Activated naive CD8-positive, alpha-beta T cell treated with anti-CD3 and anti-CD28 coated beads, Interleukin-2, amount 50 U/mL, for 24 hours (primary cell): ENCODE results near the gene NXPH4.

ENCODE experiments used
- ATAC-seq: fragments of 150-1000 bp; cut with Tn5 transposase; one replicate; pipeline ENCODE4 v1.10.0; 2021
- DNase-seq: peaks from one replicate; pipeline ENCODE4 v3.0.0; 2021
- H3K27ac Mint-ChIP-seq: one replicate; pipeline ENCODE4 v1.8.0; 2021; ENCODE audit warnings: mild to moderate bottlenecking, mixed read lengths
- H3K27me3 Mint-ChIP-seq: one replicate; pipeline ENCODE4 v1.8.0; 2021; ENCODE audit warnings: mixed read lengths
- H3K36me3 Mint-ChIP-seq: one replicate; pipeline ENCODE4 v1.8.0; 2021; ENCODE audit warnings: low read depth, mixed read lengths
- H3K4me1 Mint-ChIP-seq: one replicate; pipeline ENCODE4 v1.8.0; 2021; ENCODE audit warnings: mixed read lengths
- H3K4me3 Mint-ChIP-seq: one replicate; pipeline ENCODE4 v1.8.0; 2021; ENCODE audit warnings: mild to moderate bottlenecking, moderate library complexity, mixed read lengths
- H3K9me3 Mint-ChIP-seq: one replicate; pipeline ENCODE4 v1.8.0; 2021; ENCODE audit warnings: mixed read lengths

Gene NXPH4

GRCh38 chr12:57263096-57263495 lies 46.5 kb downstream of the NXPH4 start:
- ATAC-seq, result no peak
- Mint-ChIP-seq H3K27ac (no peak overlapping the region), H3K4me3 (no peak overlapping the region), H3K27me3 (no peaks in the 10 kb centered on the region), H3K9me3 (no peaks in the 10 kb centered on the region), H3K4me1 (peaks cover 11% of the 10 kb centered on the region), H3K36me3 (peaks cover 16% of the 10 kb centered on the region)
- DNase-seq, result no peak

DNA sequence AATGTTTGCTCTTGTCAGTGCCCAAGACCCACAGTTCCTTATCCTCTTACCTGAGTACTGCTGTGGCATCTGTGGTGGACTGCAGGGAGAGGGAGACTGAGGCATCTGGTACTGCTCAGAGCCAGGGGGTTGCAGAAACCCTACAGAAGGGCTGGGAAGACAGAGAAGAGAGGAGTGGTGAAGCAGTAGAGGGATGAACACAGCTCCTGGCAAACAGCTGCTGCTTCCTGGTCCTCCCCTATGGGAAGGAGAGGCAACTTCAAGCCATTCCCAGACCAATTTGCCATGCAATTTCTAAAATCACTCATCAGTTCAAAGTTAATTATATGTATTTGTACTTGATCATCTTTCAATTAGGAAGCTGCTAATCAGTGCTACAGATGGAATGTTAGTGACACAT lies 50.1 kb downstream of the NXPH4 start:
- DNase-seq (no peak), ATAC-seq (no peak)
- Mint-ChIP-seq H3K4me1 (peaks cover 17% of the 10 kb centered on the region), H3K27me3 (no peaks in the 10 kb centered on the region), H3K9me3 (no peaks in the 10 kb centered on the region), H3K36me3 (peaks cover 25% of the 10 kb centered on the region), H3K27ac (peak overlapping the region; percentile 19), H3K4me3 (no peak overlapping the region)

DNA sequence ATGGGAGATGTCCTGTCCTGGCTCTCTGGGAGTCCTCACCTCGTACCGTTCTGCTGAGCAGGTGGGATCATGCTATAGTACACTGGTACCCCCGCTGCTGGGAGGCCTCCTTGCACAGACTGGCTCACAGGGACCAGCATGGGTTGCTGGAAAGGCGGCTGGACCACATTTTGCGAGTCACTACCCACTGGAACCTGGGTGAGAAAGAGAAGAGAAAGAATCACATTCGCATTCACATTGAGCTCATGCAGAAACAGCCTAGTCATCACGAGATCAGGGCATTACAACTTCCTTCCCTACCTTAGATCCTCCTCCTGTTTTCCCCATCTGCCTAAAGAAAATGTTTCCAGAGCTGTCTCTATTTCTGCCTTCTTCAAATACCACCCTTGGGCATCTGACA lies 51.7 kb downstream of the NXPH4 start:
- H3K36me3 Mint-ChIP-seq, result peaks cover 19% of the 10 kb centered on the region
- H3K27ac Mint-ChIP-seq, result peak overlapping the region; percentile 85
- H3K9me3 Mint-ChIP-seq, result no peaks in the 10 kb centered on the region
- peak; percentile 20 for DNase-seq
- peak; percentile 91 for ATAC-seq
- no peaks in the 10 kb centered on the region for H3K27me3 Mint-ChIP-seq
- H3K4me1 Mint-ChIP-seq, result peaks cover 17% of the 10 kb centered on the region
- no peak overlapping the region for H3K4me3 Mint-ChIP-seq

GRCh38 chr12:57270966-57271470 lies 54.4 kb downstream of the NXPH4 start:
- ATAC-seq (no peak), DNase-seq (no peak)
- no peaks in the 10 kb centered on the region for H3K9me3 Mint-ChIP-seq
- peaks cover 26% of the 10 kb centered on the region for H3K36me3 Mint-ChIP-seq
- no peaks in the 10 kb centered on the region for H3K27me3 Mint-ChIP-seq
- H3K4me1 Mint-ChIP-seq, result peaks cover 19% of the 10 kb centered on the region
- H3K4me3 Mint-ChIP-seq, result no peak overlapping the region
- H3K27ac Mint-ChIP-seq, result peak overlapping the region; percentile 46

- Mint-ChIP-seq H3K27me3 (no peaks in the 10 kb centered on the region), H3K4me3 (no peak overlapping the region), H3K36me3 (peaks cover 29% of the 10 kb centered on the region), H3K9me3 (no peaks in the 10 kb centered on the region), H3K4me1 (peaks cover 16% of the 10 kb centered on the region), H3K27ac (no peak overlapping the region)
- ATAC-seq (no peak), DNase-seq (no peak)
Observed at GRCh38 chr12:57272337-57273151, 56.0 kb downstream of the NXPH4 start.

DNA sequence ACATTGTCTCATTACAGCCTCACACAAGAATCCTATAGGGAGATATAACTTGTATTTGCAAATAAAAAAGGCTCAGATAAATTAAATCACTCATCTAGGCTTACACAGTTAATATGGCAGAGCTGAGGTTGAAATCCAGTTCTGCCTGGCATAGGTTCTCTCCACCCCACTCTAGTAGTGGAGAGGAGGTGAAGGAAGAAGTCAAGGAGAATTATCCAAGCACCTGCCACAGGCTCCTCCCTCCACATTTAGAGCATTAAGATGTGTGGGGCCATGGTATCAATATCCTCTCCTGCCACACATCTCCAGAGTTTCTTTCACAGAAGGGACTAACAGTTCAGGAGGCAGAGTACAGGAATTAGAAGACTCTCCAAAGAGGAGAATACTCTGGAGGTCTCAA lies 56.9 kb downstream of the NXPH4 start:
- Mint-ChIP-seq H3K4me3 (no peak overlapping the region), H3K36me3 (peaks cover 26% of the 10 kb centered on the region)

More for the DNA sequence above, 56.9 kb downstream of the NXPH4 start:
- no peak for DNase-seq
- H3K9me3 Mint-ChIP-seq, result no peaks in the 10 kb centered on the region
- H3K4me1 Mint-ChIP-seq, result peaks cover 9% of the 10 kb centered on the region
- H3K27ac Mint-ChIP-seq, result no peak overlapping the region
- ATAC-seq, result no peak
- no peaks in the 10 kb centered on the region for H3K27me3 Mint-ChIP-seq
